ENCODE results near the gene TMEM178A. TPM values are rescaled to one million over a fixed set of nuclear protein-coding genes. Genes with fewer than 3 reads are reported as not detected.
A peak's percentile ranks its signal among the peaks of the same experiment; 100 is the strongest.

The TMEM178A gene
- total RNA-seq, 1 donor: 0.72 TPM

GRCh38 chr2:39666491-39667101 lies 879 bp downstream of the TMEM178A start:
- peak overlapping the region; percentile 52 for H3K4me3 ChIP-seq (ENCODE audit: insufficient read depth, low read length)

GRCh38 chr2:39667104-39667885 lies 1.6 kb downstream of the TMEM178A start:
- Histone ChIP-seq H3K4me2 (ENCODE audit: insufficient read depth, low read length) (no peak overlapping the region), H3K79me2 (ENCODE audit: insufficient read depth, low read length) (no peaks in the 10 kb centered on the region), H3K4me3 (ENCODE audit: insufficient read depth, low read length) (no peak overlapping the region), H3K9me3 (ENCODE audit: low read depth, low read length) (no peaks in the 10 kb centered on the region), H3K4me1 (ENCODE audit: insufficient read depth, low read length) (peaks cover 6% of the 10 kb centered on the region), H2AFZ (ENCODE audit: low read length) (no peak overlapping the region), H3K27ac (ENCODE audit: low read depth, low read length) (no peak overlapping the region), H3K36me3 (ENCODE audit: insufficient read depth, low read length) (no peaks in the 10 kb centered on the region), H4K20me1 (ENCODE audit: insufficient read depth, low read length) (peaks cover 3% of the 10 kb centered on the region), H3K27me3 (ENCODE audit: insufficient read depth, low read length) (peaks cover 77% of the 10 kb centered on the region)
- no peak for DNase-seq (ENCODE audit: insufficient read length, low spot score, missing footprints)
- no peak for TF ChIP-seq CTCF (IDR thresholded peaks at IDR 0.05; ENCODE audit: extremely low read depth, low read depth, low read length)

More at GRCh38 chr2:39666491-39667101, 879 bp downstream of the TMEM178A start:
- Histone ChIP-seq H3K79me2 (ENCODE audit: insufficient read depth, low read length) (no peaks in the 10 kb centered on the region), H3K4me1 (ENCODE audit: insufficient read depth, low read length) (peaks cover 6% of the 10 kb centered on the region), H2AFZ (ENCODE audit: low read length) (no peak overlapping the region), H3K9me3 (ENCODE audit: low read depth, low read length) (no peaks in the 10 kb centered on the region), H3K27ac (ENCODE audit: low read depth, low read length) (no peak overlapping the region), H3K36me3 (ENCODE audit: insufficient read depth, low read length) (no peaks in the 10 kb centered on the region), H4K20me1 (ENCODE audit: insufficient read depth, low read length) (peaks cover 3% of the 10 kb centered on the region), H3K27me3 (ENCODE audit: insufficient read depth, low read length) (peaks cover 70% of the 10 kb centered on the region), H3K4me2 (ENCODE audit: insufficient read depth, low read length) (peak overlapping the region; percentile 71)
- TF ChIP-seq CTCF (IDR thresholded peaks at IDR 0.05; ENCODE audit: extremely low read depth, low read depth, low read length): no peak
- peak; percentile 81 for DNase-seq (ENCODE audit: insufficient read length, low spot score, missing footprints)

- H3K36me3 ChIP-seq (ENCODE audit: insufficient read depth, low read length): no peaks in the 10 kb centered on the region
Measured at GRCh38 chr2:39667886-39668276, 2.2 kb downstream of the TMEM178A start.

More at GRCh38 chr2:39667886-39668276, 2.2 kb downstream of the TMEM178A start:
- Histone ChIP-seq H3K79me2 (ENCODE audit: insufficient read depth, low read length) (no peaks in the 10 kb centered on the region), H3K9me3 (ENCODE audit: low read depth, low read length) (no peaks in the 10 kb centered on the region), H3K4me3 (ENCODE audit: insufficient read depth, low read length) (no peak overlapping the region), H3K4me2 (ENCODE audit: insufficient read depth, low read length) (no peak overlapping the region), H3K27ac (ENCODE audit: low read depth, low read length) (no peak overlapping the region), H3K4me1 (ENCODE audit: insufficient read depth, low read length) (peaks cover 6% of the 10 kb centered on the region), H2AFZ (ENCODE audit: low read length) (no peak overlapping the region), H3K27me3 (ENCODE audit: insufficient read depth, low read length) (peaks cover 79% of the 10 kb centered on the region), H4K20me1 (ENCODE audit: insufficient read depth, low read length) (peaks cover 3% of the 10 kb centered on the region)
- TF ChIP-seq CTCF (IDR thresholded peaks at IDR 0.05; ENCODE audit: extremely low read depth, low read depth, low read length): no peak
- DNase-seq (ENCODE audit: insufficient read length, low spot score, missing footprints): no peak

All from osteoblast (primary cell).